ENCODE measurements around the gene AMOTL2. TPM values are rescaled to one million over a fixed set of nuclear protein-coding genes. Genes with fewer than 3 reads are reported as not detected.
A peak's percentile ranks its signal among the peaks of the same experiment; 100 is the strongest.

The AMOTL2 gene
- total and polyA plus RNA-seq, 10 of the 15 experiments (the other 5 are each of a cell fraction or from before 2014, with no cell fraction given), result 0.20 to 0.33 TPM; not detected in 8

GRCh38 chr3:134388788-134389485 is 14.7 kb upstream of the AMOTL2 start:
- 18% methylated on average over 10 of the region's 10 CpGs for WGBS (ENCODE audit: insufficient coverage, insufficient replicate concordance, low lambda C conversion rate, missing lambda C conversion rate)
- in situ Hi-C loops (cut with MboI), result no loop called here
- H3K9ac ChIP-seq (ENCODE audit: control insufficient read depth, insufficient read depth, low read length), result no peak overlapping the region
- CTCF ChIA-PET, result interaction anchor here (0.6 kb wide), 1 partner anchor 65 kb away, joined by 3 read pairs; no protein-coding TSS in a partner anchor
- H3K27ac ChIP-seq (ENCODE audit: control insufficient read depth, insufficient read depth), result no peak overlapping the region
- RAD21 ChIA-PET (ENCODE audit: unreplicated experiment), result no interaction called here
- H3K4me2 ChIP-seq (ENCODE audit: control insufficient read depth, insufficient read depth), result no peak overlapping the region
- FAIRE-seq, result no peak
- no peak for DNase-seq (ENCODE audit: low read depth, low spot score)
- H3K9me3 ChIP-seq (replicated peaks; ENCODE audit: control insufficient read depth, insufficient read depth, low read length), result peaks cover 2% of the 10 kb centered on the region; the same call in 2 of the 3 replicates
- H3K4me3 ChIP-seq, result no peak overlapping the region
- SMC1A ChIA-PET (ENCODE audit: uncharacterized antibody, unreplicated experiment), result no interaction called here
- H4K20me1 ChIP-seq (ENCODE audit: control insufficient read depth, insufficient read depth), result no peaks in the 10 kb centered on the region; the same call in 1 of the 2 replicates
- POLR2A ChIA-PET, result no interaction called here
- H3K36me3 ChIP-seq (ENCODE audit: control insufficient read depth in 2 of 2, insufficient read depth in 2 of 2, low read length in 1 of 2), result no peaks in the 10 kb centered on the region
- H3K79me2 ChIP-seq (ENCODE audit: control insufficient read depth, insufficient read depth, low read length), result no peaks in the 10 kb centered on the region
- intact Hi-C loops (cut with micrococcal nuclease; ENCODE audit: unreplicated experiment), result no loop called here
- H3K4me1 ChIP-seq (ENCODE audit: control insufficient read depth, insufficient read depth, low read length), result no peaks in the 10 kb centered on the region
- H2AFZ ChIP-seq (ENCODE audit: control insufficient read depth, low read depth, low read length), result peak overlapping the region; percentile 7; the same call in 1 of the 2 replicates
- BruUV-seq (replicated peaks), result no TSS peak
- peak; percentile 68 for ATAC-seq
- H3K27me3 ChIP-seq (replicated peaks in 1 of 2; ENCODE audit: control insufficient read depth in 2 of 2, insufficient read depth in 2 of 2, low read length in 1 of 2), result peaks cover 0 to 4% of the 10 kb centered on the region in 2 experiments; a peak in 3 of 4 replicates
- TF ChIP-seq BMI1 (IDR thresholded peaks at IDR 0.05; ENCODE audit: borderline replicate concordance) (no peak), ZBTB40 (IDR thresholded peaks at IDR 0.05; ENCODE audit: borderline replicate concordance) (no peak), BCL3 (IDR thresholded peaks at IDR 0.05; ENCODE audit: borderline replicate concordance, insufficient read depth, low read depth, low read length, poor library complexity, severe bottlenecking) (no peak), CHD4 (IDR thresholded peaks at IDR 0.05) (no peak), CUX1 (IDR thresholded peaks at IDR 0.05; ENCODE audit: insufficient replicate concordance, low read depth, low read length) (no peak), RB1 (IDR thresholded peaks at IDR 0.05; ENCODE audit: borderline replicate concordance) (no peak), GATAD2B (conservative IDR thresholded peaks at IDR 0.05; ENCODE audit: low read depth) (no peak), CREB1 (IDR thresholded peaks at IDR 0.05; ENCODE audit: low read depth) (no peak), USF2 (IDR thresholded peaks at IDR 0.05; ENCODE audit: borderline replicate concordance, low read depth, low read length) (no peak)
